ENCODE results near the gene MITD1. TPM values are rescaled to one million over a fixed set of nuclear protein-coding genes. Genes with fewer than 3 reads are reported as not detected.
A peak's percentile ranks its signal among the peaks of the same experiment; 100 is the strongest.
"Not testable (repeated sequence)": the region's sequence is repeated elsewhere in the genome, so short reads cannot be mapped to it uniquely, and the experiment has no call there.

MITD1 gene
- total RNA-seq (ENCODE audit: insufficient read depth, low replicate concordance): 25.5 TPM

DNA sequence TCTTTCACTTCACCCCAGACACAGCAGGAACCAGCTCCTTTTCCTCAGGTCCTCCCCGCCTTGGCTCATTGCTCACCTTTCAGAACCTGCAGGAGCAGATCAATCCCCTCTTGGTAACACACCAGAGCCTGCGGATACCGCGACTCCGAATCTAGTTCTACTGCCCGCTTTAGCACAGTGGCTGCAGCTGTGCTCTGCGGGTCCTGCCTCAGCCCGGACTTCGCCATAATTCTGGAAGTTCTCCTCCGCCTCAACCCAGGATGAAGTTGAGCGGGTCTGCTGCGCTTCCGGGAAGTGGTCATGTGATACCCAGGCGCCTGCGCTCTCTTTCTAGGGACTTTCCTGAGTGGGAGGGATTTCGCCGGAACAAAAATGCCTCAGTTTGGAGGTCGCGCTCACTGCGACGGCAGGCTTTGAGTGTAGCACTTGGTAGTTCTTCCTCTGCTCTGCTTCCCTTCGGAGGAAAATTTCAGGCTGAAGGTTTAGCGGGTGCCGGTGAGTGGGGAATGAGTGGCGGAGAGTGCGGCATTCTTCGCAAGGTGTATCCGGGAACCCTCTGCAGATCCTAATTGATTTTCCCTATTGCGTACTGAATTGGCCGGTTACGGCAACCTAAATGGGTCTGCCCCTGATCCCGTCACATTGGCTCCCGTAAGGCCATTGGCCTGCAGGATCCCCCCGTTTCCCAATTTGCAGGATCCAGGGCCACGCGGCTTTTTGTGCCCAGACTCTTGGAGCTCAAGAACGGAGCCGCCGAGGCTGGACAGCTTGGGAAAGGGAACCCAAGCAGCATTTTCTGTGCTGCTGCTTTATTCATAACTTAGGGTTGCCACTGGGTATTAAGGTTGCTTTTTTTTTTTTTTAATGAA, at the start of gene MITD1, which contains the start of gene MRPL30:
TSS of gene MITD1 (minus strand) at position 304 of the 869 bp plus-strand sequence. CDS start at position 227, 77 bp downstream.
TSS of gene MRPL30 (plus strand) at position 430 of the 869 bp plus-strand sequence. CDS start 5,020 bp downstream, outside the sequence.
- peak; percentile 98 for DNase-seq (ENCODE audit: low spot score)

DNA sequence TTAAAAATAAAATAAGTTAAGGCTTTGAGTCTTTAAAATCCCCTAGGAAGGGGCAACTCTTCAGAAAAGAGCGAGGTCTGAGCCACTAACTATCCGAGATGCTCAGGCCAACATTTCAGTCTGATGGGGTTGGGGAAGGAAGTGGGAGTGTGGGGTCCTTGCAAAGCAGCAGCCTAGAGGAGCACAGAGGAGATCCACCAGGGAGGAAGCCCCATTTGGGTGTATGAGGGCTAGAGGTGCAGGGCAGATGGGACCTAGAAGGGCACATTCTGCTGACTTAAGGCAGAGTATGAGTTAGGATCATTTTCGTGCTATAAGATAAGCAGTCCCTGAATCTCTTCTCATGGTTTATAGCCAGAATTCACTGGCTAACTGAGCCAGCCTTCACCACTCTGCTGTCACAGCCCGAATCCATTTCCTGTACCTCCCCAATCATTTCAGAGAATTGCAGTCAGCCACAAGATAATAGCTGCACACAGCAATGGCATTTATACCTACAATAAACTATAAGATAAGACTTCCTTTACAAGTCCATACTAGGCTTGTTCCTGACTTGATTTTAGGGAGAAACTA, 37.2 kb upstream of the MITD1 start:
- no peak for DNase-seq (ENCODE audit: low spot score)

DNA sequence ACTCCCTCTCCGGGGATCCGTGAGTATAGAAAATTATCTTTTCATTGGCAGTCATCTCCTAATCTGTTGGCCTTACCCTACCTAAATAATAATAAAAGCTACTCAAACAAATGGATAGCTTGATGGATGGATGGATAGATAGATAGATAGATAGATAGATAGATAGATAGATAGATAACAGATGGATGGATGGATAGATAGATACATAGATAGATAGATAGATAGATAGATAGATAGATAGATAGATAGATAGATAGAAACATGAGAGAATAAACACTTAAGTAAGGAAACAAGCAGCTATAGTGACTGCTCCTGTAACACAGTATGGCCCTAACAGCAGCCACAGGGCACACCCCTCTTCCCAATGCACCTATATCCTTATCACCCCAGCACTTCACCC, 35.2 kb upstream of the MITD1 start:
- no peak for DNase-seq (ENCODE audit: low spot score)

DNA sequence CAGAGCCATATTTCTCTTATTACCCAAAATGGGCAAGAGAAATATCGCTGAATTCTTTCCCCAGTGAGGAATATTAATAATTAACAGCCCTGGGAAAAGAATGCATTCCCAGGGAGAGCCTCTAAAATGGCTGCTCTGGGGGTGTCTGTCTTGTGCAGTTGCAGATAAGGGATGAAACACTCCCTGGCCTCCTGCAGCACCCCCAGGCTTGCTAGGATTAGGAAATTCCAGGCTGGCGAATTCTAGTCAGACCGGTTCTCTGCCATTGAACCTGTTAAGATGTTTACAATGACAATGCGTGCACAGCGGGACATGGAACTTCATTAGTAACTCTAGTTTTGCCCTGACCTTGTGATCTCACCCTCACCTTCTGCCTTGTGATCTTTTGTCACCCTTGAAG, 24.6 kb upstream of the MITD1 start:
- no peak for DNase-seq (ENCODE audit: low spot score)

DNA sequence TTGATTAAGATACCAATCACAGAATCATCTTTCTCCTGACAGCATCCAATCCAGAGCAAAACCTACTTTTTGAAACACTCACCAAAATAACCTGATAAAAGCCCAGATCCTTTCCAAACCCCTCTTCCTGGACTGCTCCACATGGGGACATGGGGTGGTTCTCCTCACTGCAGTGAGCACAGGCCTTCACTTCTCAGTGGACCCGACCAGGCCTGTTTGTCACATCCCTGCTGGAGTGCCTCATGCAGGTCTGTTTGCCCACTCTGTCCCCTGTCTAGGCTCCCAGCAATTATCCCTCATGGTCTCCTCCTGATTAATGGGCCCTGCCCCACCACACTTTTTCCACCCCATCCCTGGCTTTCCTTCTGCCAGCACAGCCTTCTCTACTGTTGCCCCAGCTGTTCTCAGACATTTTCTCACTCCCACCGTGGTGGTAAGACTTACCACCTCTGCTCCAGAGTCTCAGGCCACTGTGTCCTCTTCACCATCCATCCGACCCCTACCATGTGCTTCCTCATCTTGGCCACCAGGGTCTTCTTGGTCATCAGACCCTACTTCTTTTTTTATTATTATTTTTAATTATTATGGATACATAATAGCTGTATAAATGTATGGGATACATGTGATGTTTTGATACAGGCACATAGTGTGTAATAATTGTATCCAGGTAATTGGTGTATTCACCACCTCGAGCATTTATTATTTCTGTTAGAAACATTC, 21.3 kb upstream of the MITD1 start:
- DNase-seq (ENCODE audit: low spot score): no peak

DNA sequence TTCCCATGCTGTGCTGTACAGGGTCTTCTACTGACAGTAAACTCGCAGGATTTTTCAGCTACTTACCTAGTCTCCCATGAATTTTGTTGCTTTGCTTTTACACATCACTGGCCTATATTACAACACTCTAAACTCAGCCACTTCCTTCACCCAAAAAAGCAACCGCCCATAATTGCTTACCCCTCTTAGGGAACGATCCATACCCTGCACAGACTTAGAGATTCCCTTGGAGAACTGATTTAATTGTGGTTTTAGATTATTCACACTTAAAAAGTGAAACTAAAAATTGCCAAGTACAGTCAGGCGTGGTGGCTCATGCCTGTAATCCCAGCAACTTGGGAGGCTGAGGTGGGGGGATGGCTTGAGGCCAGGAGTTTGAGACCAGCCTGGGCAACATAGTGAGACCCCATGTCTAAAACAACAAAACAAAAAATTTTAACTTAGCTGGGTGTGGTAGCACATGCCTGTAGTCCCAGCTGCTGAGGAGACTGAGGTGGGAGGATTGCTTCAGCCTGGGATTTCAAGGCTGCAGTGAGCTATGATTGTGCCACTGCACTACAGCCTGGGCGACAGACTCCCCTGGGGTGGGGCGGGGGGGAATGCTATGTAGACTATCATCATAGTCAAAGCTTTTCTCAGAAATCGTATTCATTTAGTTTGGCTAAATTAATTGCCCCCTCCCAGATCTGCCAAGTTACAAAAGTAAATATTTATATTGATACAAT, 19.4 kb upstream of the MITD1 start:
- no peak for DNase-seq (ENCODE audit: low spot score)

DNA sequence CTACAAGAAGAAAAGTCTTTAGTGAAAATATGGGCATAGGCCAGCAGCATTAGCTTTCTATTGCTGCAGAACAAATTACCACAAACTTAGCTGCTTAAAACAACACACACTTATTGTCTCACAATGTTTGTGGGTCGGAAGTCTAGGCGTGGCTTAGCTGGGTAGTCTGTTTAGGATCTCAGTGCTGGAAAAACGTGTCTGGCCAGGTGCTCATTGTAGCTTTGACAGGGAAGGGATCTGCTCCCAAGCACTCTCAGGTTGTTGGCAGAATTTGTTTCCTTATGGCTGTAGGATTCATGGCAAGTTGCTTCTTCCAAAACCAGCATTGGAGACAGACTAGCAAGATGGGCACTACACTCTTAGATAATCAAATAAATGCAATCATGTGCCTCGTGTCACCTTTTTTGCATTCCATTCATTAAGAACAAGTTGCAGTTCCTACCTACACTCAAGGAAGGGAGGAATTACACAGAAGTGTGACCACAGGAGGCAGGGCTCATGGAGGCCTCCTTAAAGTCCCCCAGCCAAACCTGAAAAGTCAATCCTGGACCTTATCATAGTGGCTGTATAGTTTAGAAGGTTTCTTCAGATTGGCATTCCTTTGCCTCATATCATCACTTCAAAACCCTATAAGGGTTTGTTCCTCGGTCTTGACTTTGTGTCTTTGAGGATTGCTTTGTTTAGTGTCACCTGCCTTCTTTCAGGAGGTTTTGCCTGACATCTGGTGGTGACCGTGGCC, 17.4 kb upstream of the MITD1 start:
- DNase-seq (ENCODE audit: low spot score): peak; percentile 49

DNA sequence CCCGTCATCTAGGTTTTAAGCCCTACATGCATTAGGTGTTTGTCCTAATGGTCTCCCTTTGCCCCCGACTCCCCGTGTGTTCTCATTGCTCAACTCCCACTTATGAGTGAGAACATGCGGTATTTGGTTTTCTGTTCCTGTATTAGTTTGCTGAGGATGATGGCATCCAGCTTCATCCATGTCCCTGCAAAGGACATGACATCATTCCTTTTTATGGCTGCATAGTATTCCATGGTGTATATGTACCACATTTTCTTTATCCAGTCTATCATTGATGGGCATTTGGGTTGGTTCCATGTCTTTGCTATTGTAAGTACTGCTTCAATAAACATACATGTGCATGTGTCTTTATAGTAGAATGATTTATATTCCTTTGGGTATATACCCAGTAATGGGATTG, 11.5 kb upstream of the MITD1 start:
- DNase-seq (ENCODE audit: low spot score): not testable (repeated sequence)

DNA sequence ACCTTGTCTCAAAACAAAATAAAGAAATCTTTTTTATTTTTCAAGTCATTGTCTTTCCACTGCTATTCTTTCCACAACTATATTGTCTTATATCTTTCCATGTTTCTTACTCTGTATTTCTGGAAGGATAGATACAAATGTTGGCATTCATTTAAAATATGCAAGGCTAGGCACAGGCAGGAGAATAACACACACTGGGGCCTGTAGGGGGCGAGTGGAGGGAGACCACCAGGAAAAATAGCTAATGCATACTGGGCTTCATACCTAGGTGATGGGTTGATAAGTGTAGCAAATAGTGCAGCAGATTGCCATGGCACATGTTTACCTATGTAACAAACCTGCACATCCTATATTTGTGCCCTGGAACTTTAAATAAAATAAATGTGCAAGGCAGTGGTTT, 9.7 kb upstream of the MITD1 start:
- DNase-seq (ENCODE audit: low spot score): no peak

DNA sequence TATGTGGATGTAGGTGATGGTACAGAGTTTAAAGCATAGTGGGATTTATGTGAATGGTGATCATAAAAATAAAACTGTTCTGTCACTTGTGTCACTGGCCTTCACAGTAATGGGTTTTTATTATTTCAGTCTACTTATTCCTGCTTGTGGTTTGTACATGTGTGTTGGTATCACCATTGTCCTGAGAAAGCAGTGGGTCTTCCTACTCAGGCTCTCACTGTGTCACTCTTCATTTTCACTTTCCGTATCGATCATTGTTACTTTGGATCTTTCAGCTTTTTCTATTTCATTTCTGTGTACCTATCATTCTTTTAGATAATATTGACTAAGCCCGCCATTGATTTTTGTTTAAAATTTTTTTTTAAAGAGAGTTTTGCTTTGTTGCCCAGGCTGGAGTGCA, 7.5 kb upstream of the MITD1 start:
- no peak for DNase-seq (ENCODE audit: low spot score)

DNA sequence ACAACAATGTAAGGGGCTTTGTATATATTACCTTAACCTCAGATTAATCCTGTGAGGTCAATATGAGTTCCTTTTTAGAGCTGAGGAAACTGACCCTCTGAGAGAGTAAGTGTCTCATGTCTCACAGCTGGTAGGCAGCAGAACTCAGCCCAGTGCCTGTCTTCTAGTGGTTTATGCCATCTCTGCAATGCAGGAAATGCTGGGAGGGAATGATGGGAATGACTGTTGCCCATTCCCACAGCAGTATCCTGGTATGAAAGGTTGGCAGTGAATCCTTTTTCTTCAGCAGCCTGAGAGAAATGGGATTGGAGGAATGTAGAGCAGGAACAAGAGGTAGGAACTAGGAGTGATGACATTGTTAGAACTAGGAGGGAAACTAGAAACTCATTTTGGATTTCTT, 6.2 kb upstream of the MITD1 start:
- DNase-seq (ENCODE audit: low spot score): no peak

DNA sequence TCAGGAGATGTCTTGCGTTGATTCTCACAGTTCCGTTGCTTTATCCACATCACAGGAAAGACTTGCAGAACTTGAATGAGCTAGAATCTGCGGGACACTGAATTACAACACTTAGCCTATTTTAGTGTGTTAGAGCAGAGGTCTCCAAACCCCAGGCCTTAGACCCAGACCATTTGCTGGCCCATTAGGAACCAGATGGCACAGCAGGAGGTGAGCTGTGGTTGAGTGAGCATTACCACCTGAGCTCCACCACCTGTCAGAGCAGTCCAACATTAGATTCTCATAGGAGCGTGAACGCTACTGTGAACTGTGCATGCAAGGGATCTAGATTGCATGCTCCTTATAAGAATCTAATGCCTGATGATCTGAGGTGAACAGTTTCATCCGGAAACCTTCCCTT, 4.0 kb upstream of the MITD1 start:
- no peak for DNase-seq (ENCODE audit: low spot score)

DNA sequence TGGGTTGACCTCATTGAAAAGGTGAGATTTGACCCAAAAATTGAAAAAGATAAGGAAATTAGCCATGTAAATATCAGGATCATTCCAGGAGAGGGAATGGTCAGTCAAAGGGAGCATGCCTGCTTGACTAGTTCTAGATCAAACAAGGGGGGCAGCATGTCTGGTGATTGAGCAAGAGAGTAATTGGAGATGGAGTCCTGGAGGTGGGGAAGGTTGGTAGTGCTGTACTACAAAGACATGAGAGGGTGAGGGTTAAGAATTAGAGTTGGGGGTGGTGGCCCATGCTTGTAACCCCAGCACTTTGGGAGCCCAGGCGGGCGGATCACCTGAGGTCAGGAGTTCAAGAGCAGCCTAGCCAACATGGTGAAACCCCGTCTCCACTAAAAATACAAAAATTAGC, 2.2 kb upstream of the MITD1 start:
- DNase-seq (ENCODE audit: low spot score): no peak

DNA sequence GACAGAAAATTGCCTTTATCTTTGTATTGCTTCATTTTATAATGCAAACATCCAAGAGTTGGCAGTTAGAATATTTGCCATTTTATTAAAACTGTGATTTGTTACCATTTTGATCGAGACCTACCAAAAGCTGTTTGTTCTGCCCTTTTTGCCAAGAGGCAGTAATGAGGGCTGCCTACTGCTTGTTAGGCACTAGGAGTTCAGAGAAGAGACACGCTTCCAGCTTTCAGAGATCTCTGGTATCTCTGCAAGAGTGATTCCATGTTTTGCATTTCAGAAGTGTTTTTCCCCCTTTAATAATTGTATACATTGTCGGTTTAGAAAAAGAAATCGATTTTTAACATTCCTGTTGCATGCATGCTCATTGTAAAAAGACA, 754 bp upstream of the MITD1 start:
- DNase-seq (ENCODE audit: low spot score): no peak

DNA sequence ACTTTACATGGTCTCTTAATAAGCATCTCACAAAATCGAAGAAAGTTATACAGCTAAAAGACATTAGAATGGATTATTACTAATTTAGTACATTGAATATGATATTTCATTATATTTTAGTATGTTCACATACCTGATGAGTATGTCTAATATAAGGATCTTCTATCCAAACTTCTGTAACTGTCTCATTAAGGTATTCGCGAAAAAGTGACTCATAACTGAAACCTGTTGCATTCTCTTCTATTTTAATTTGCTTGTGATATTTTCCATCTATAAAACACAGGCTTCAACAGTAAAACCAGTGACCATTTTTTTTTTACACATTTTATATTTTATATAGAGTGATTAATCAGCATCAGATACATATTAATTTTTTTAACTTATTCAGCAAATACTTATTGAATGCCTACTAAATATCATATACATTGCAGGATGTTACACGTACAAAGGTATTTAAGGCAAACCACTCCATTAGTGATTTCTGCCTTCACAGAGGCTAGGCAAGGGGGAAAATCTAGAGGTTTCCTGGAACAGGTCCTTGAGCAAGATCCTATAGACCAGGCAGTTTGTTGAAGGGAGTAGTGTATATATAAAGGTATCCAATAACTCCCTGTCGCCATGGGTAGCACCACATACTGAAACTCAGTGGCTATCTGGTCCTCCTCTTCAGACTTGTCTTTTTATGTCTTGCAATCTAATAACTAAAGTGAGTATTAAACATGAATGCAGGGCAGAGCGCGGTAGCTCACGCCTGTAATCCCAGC, 9.3 kb downstream of the MITD1 start:
- DNase-seq (ENCODE audit: low spot score): no peak

DNA sequence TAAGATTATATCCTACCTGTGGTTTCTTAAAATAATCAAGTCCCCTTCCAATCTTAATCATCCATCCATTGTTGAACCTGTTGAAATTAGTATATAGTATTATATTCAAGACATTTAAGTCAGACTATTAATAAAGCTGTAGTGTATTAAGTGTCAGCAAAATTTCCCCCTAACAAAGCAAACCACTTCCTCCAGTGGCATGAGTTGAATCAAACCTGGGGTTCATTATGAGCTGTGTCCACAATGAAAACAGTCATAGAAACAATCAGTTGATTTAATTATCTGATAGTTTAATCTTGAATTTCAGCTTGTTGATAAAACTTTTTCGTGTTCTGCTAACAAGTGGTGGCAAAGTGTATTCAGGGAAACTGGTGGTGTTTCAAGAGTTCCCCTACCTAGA, 11.3 kb downstream of the MITD1 start:
- DNase-seq (ENCODE audit: low spot score): no peak

DNA sequence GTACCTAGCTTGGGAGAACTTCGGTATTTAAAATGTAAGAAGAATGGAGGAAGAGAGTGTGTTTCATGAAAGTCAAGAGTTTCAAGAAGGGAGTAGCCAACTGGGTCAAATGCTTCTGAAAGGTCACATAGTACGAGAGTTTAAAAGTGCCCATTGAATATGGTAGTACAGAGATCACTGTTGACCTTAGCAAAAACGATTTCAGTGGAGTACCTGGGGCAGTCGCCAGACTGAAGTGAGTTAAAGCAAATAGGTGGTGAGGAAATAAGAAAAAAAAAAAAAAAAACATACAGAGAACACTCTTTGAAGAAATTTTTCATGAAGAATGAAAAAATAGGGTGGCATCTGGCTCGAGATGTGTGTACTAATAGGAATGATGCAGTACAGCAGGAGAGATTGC, 14.6 kb downstream of the MITD1 start:
- DNase-seq (ENCODE audit: low spot score): no peak

DNA sequence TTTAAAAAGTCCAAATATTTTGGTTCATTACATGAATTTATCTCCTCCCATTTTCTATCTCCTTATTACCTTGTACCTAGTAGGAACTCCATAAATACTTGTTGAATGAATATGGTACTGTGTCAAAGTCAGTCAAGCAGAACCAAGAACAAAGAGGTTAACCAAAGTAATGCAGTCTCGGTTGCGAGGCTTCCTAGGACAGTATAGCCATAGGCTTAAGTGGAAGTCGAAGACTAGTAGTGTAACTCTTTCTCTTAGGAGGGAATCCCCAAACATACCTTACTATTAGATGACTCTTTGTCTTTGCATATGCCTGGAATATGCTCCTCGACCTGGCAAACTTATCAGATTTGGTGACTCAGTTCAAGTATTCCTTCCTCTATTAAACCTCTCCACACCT, 21.3 kb downstream of the MITD1 start:
- no peak for DNase-seq (ENCODE audit: low spot score)

DNA sequence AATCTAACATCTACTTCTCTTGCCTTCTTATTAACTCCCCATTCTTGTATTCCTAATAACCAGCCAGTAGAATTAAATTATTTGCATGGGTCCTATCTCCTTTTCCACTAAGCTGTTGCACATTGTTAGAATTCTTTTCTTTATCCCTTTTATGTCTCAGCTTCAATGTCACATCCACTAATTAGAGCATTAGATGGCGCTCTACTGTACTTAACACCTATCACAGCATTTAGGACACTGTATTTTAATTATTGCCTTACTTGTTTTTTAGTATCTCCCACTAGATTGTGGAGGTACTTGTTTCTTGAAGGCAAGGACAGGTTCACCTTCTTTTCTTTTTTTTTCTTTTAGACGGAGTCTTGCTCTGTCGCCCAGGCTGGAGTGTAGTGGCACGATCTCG, 22.3 kb downstream of the MITD1 start:
- DNase-seq (ENCODE audit: low spot score): no peak

DNA sequence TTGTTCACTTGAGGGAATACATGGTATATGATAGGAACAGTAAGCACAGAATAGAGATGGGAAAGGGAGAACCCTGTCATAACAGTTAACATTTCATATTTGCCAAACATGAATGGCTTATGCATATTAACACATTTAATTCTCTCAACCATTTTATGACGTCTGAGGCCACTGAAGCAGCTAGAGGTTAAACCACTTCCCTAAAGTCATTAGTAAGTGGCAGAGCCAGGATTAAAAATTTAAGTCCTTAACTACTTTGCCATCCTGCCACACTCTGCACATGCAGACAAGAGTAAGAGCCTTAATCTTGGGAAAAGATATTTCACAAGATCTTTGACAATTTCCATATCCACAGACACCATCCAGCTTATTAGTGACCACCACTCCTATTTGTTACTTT, 24.0 kb downstream of the MITD1 start:
- DNase-seq (ENCODE audit: low spot score): no peak

Measured in umbilical cord (tissue), 2 donors.